GM20000 (cell line): ENCODE data around the gene PSMD14.

Source experiments
- DNase-seq: peaks from one replicate; pipeline ENCODE4 v3.0.0; 2012; ENCODE audit warnings: low spot score
- TF ChIP-seq, protein P1 (sequence below): IDR thresholded peaks from 2 replicates; pipeline ENCODE4 v1.5.1; 2012; ENCODE audit warnings: mild to moderate bottlenecking, control low read depth; ENCODE audit errors: extremely low read depth, missing control alignments

Gene PSMD14

DNA sequence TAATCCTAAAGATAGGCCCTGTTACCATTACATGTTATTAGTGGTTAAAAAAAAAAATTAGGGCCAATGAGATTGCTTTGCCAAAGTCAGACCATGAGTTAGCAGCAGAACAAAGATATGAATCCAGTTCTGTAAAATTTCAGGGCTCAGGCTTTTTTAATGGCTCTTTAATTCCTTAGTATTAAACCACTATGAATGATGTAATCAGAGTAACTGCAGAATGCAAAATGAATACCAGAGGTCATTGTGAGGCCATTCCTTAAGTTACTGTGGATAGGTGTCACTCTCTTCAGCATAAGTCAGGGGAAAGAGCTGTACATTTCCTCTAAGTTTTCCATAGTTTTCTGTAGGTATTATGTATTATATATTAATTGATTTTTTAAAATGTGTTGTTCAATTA is 65.7 kb downstream of the PSMD14 start:
- TF ChIP-seq, protein P1, sequence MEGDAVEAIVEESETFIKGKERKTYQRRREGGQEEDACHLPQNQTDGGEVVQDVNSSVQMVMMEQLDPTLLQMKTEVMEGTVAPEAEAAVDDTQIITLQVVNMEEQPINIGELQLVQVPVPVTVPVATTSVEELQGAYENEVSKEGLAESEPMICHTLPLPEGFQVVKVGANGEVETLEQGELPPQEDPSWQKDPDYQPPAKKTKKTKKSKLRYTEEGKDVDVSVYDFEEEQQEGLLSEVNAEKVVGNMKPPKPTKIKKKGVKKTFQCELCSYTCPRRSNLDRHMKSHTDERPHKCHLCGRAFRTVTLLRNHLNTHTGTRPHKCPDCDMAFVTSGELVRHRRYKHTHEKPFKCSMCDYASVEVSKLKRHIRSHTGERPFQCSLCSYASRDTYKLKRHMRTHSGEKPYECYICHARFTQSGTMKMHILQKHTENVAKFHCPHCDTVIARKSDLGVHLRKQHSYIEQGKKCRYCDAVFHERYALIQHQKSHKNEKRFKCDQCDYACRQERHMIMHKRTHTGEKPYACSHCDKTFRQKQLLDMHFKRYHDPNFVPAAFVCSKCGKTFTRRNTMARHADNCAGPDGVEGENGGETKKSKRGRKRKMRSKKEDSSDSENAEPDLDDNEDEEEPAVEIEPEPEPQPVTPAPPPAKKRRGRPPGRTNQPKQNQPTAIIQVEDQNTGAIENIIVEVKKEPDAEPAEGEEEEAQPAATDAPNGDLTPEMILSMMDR: no peak
- no peak for DNase-seq

DNA sequence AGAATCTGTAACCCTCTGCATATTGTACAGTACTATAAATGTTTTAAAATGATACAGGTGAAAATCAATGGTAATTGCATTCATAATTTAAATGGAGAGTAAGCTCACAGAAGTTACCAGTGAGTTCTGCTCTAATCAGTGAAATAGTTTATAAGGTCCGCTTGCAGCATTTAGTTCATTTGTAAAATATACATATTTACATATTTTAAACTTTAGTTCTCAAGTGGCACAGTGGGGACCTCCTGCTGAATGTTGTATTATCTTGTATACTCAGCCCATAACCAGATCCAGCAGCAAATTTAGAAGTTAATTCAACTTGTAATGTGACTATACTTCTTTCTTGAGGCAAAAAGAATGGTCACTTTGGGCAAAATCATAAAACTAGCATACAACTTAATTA is 66.2 kb downstream of the PSMD14 start:
- TF ChIP-seq, protein P1: no peak
- DNase-seq: no peak

DNA sequence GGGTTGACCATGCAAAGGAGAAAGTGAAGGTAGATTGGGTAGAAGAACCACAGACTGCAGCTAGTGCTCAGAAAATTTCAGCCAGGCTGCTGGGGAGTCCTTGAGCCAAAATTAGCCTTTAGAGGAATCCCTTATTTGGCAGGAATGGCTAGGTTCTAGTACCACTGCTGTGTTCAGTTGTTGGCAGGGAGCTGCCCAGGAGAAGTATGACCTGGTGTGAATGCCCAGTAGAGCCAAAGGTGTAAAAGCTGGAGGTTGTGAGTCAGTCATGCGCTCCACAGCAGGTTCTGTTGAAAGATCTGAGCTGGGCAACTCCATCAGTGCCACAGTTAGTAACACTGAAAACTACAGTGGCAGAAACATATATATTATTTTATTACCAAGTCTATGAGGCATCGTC is 71.5 kb downstream of the PSMD14 start:
- DNase-seq: no peak
- TF ChIP-seq, protein P1: no peak

DNA sequence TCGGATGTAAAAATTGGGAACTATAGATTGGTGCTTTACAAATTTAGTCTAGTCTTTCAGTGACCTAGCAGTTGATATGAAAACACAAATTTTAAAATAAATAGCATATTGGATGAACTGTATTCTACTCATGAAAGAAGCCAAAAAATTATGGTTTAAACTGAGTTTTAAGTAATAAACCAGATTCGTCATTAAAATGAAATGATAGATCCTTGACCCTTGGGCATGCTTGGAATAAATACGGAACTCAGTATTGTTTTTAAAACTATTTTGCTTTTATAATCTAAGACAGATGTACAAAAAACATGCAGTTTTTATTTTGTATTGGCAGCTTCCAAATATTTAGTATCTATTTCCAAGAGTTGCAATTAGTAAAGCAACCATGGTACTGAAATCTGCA is 73.3 kb downstream of the PSMD14 start:
- DNase-seq: no peak
- TF ChIP-seq, protein P1: no peak

DNA sequence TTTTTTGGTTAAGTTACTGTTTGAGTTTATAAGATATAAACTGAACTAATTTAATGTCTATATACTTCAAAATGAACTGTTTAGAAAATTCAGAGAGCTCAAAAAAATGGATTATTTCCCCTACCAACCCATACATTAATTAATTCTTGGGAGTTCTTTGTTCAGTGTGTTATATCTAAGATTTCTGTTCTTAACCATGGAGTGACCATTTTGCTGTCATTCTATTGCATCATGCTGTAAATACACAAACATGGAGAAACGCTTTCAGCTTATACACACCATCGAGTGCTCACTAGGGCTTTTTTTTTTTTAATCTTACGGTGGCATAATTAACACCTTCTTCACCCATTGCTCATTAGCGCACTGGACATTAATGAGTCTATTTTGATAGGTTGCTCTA is 74.5 kb downstream of the PSMD14 start:
- no peak for DNase-seq
- TF ChIP-seq, protein P1: no peak

DNA sequence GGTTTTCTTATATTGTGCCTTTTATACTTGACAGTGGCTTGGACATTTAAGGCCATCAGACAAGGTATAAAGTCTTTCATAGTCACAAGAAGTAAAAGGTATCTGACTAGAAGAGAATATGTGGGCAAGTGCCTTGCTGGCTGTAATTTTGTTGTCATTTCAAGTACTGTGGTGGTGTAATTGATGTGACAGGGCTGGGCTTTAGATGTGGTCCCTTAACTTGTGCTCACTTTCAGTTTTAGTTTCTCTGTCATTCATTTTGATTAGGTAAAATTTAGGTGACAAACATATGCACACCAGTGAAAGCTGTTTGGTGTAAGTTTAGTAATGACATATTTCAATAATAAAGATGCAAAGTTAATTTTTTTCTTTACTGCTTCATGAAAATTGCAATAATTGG is 76.6 kb downstream of the PSMD14 start:
- peak; percentile 29 for DNase-seq
- TF ChIP-seq, protein P1: no peak

DNA sequence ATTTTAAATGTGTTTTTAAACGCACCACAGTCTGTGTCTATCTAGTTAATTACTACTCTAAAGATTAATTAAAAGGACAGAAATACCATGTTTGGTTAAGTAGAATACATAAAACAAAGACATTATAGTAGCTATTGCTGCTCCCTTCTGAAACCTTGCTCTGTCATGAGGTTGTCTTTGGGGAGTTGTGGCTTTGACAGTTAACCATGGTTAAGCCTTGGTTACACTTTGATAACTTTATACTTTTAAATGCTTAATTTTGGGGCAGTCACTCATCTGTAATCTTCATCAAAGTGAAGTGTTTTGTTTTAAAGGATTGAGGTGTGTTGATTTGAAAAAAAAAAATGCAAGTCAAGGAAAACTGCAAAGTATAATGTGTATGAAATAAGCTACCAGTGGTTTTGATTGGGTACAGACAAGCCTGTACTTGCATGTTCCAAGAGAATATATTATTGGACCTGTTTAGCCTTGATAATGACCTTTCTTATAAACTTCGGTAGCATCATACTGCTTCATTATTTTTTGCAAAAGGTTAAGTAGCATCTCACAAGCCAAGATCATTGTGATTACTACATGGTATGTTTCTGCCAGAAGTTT is 78.1 kb downstream of the PSMD14 start:
- DNase-seq: no peak
- TF ChIP-seq, protein P1: no peak
